K562 (cell line): ENCODE results near the gene CCDC9. TPM values are rescaled to one million over a fixed set of nuclear protein-coding genes. Genes with fewer than 3 reads are reported as not detected.
A peak's percentile ranks its signal among the peaks of the same experiment; 100 is the strongest.

Experiments used
- ATAC-seq: fragments of 200-7000 bp; cut with Tn5 transposase; 3 replicates; pipeline ENCODE4 v1.9.1; 2020; ENCODE audit warnings: moderate library complexity
- BruUV-seq: library from RNA; stranded (reverse); fragments of 400-500 nt; replicated peaks from 2 replicates; lab custom pipeline; 2021; lab: Mats Ljungman, UMichigan
- CTCF ChIA-PET: fragments of 300-600 bp; formaldehyde crosslinking; extraction: SDS; loops from one replicate; lab custom pipeline; 2021; ENCODE audit warnings: low intra/inter-chr PET ratio; lab: Yijun Ruan, JAX
- POLR2A ChIA-PET: fragments of 300-600, 350-650 bp; sonication (Branson Sonifier 250); formaldehyde crosslinking; extraction: SDS; loops from one replicate; lab custom pipeline; 2021; ENCODE audit warnings: antibody characterized with exemption, inconsistent platforms; lab: Yijun Ruan, JAX
- DNase-seq, 4 experiments: peaks; one replicate each; pipeline versions ENCODE4 v3.0.0 to v3.0.0-alpha.2; 2011 to 2018; ENCODE audit warnings: low spot score in 3 of 4, mixed read lengths in 3 of 4; ENCODE audit errors: extremely low read depth in 1 of 4
- FAIRE-seq: peaks from 2 replicates; lab custom pipeline; 2011; peaks lifted over from hg19 to GRCh38; lab: Jason Lieb, UNC
- H2AFZ ChIP-seq: 2 replicates; pipeline ENCODE4 v1.6.0; 2011; ENCODE audit warnings: low read depth, low read length, control low read depth, inconsistent platforms
- H3K27ac ChIP-seq: fragments of 200-600 bp; 3 replicates; pipeline ENCODE4 v1.8.0; 2011; ENCODE audit warnings: low read depth, mild to moderate bottlenecking, control low read depth, inconsistent platforms, low read length, moderate library complexity, mixed read lengths; ENCODE audit errors: extremely low read depth
- H3K27me3 ChIP-seq, 2 experiments: fragments of 300-600 bp in 1 of 2; 2 replicates in 1 of 2; 3 replicates in 1 of 2; pipeline versions ENCODE4 v1.6.0 to v1.8.0; 2011; ENCODE audit warnings: inconsistent platforms in 2 of 2, low read length in 2 of 2, mild to moderate bottlenecking in 1 of 2, mixed read lengths in 1 of 2, moderate library complexity in 1 of 2; ENCODE audit not compliant: control insufficient read depth in 2 of 2, insufficient read depth in 2 of 2
- H3K36me3 ChIP-seq: fragments of 300-600 bp; 3 replicates; pipeline ENCODE4 v1.8.0; 2011; ENCODE audit warnings: mild to moderate bottlenecking, low read length, inconsistent platforms; ENCODE audit not compliant: control insufficient read depth, insufficient read depth
- H3K4me1 ChIP-seq, 2 experiments: fragments of 200-600 bp in 1 of 2; replicated peaks in 1 of 2; 2 replicates in 1 of 2; 3 replicates in 1 of 2; pipeline versions ENCODE4 v1.5.1 to v1.8.0; 2011; ENCODE audit warnings: inconsistent platforms in 2 of 2, low read length in 2 of 2, mild to moderate bottlenecking in 1 of 2, mixed read lengths in 1 of 2, moderate library complexity in 1 of 2; ENCODE audit not compliant: control insufficient read depth in 2 of 2, insufficient read depth in 2 of 2
- H3K4me2 ChIP-seq: 2 replicates; pipeline ENCODE4 v1.6.1; 2011; ENCODE audit warnings: low read length, control low read depth, inconsistent platforms, mixed read lengths; ENCODE audit not compliant: insufficient read depth
- H3K4me3 ChIP-seq: fragments of 200-600 bp; sonication (generic), shearing (Covaris generic); 2 replicates; pipeline ENCODE4 v1.5.1; 2016; ENCODE audit warnings: control low read depth, inconsistent platforms
- H3K79me2 ChIP-seq: fragments of 200-600 bp; 3 replicates; pipeline ENCODE4 v1.8.0; 2011; ENCODE audit warnings: low read length, inconsistent platforms; ENCODE audit not compliant: control insufficient read depth, insufficient read depth
- H3K9ac ChIP-seq, 2 experiments: 2 replicates each; pipeline versions ENCODE4 v1.6.0 to v1.6.1; 2011; ENCODE audit warnings: low read depth in 2 of 2, low read length in 2 of 2, control low read depth in 1 of 2, inconsistent platforms in 1 of 2, mild to moderate bottlenecking in 1 of 2, mixed read lengths in 1 of 2; ENCODE audit not compliant: insufficient read depth in 1 of 2
- H3K9me1 ChIP-seq: one replicate; pipeline ENCODE4 v1.6.0; 2011; ENCODE audit warnings: inconsistent platforms, mild to moderate bottlenecking, low read length, moderate library complexity; ENCODE audit not compliant: control insufficient read depth, insufficient read depth
- H3K9me3 ChIP-seq: replicated peaks from 2 replicates; pipeline ENCODE4 v1.5.1; 2011; ENCODE audit warnings: low read depth, low read length, inconsistent platforms; ENCODE audit not compliant: control insufficient read depth, insufficient read depth
- H4K20me1 ChIP-seq: replicated peaks from 2 replicates; pipeline ENCODE4 v1.6.1; 2011; ENCODE audit warnings: low read length, inconsistent platforms, mixed read lengths; ENCODE audit not compliant: control insufficient read depth, insufficient read depth
- BACH1 ChIP-seq: fragments of 200-800 bp; sonication (Bioruptor generic); IDR thresholded peaks from 2 replicates; pipeline ENCODE4 v1.6.1; 2016; ENCODE audit warnings: missing genetic modification characterization, missing compliant biosample characterization
- BDP1 ChIP-seq: IDR thresholded peaks from 3 replicates; pipeline ENCODE4 v1.6.1; 2011; ENCODE audit not compliant: insufficient read length, insufficient read depth
- CEBPB ChIP-seq: fragments of 450-650 bp; IDR thresholded peaks from 2 replicates; pipeline ENCODE4 v1.6.1; 2016; ENCODE audit warnings: missing genetic modification characterization, missing compliant biosample characterization
- CEBPG ChIP-seq, 3 experiments: fragments of 200-800 bp in 1 of 3; sonication (Bioruptor generic) in 1 of 3; sonication (generic) in 1 of 3; formaldehyde crosslinking in 1 of 3; IDR thresholded peaks in 2 of 3; conservative IDR thresholded peaks in 1 of 3; 2 replicates each; pipeline versions ENCODE4 v1.6.1 to v1.8.0; 2016 to 2022; ENCODE audit warnings: missing compliant biosample characterization in 2 of 3, missing genetic modification characterization in 2 of 3, mild to moderate bottlenecking in 1 of 3, missing genetic modification reagents in 1 of 3
- EP300 ChIP-seq: IDR thresholded peaks from 2 replicates; pipeline ENCODE4 v1.6.1; 2012; ENCODE audit warnings: low read length, improper control_type of control experiment
- ERF ChIP-seq: fragments of 450-650 bp; formaldehyde crosslinking; IDR thresholded peaks from 2 replicates; pipeline ENCODE4 v1.4.0; 2020; ENCODE audit warnings: mild to moderate bottlenecking, mixed read lengths
- NBN ChIP-seq: fragments of 450-650 bp; IDR thresholded peaks from 2 replicates; pipeline ENCODE4 v1.6.1; 2016; ENCODE audit warnings: low read depth, mild to moderate bottlenecking
- PHB ChIP-seq: fragments of 250-450 bp; sonication (Bioruptor Pico); IDR thresholded peaks from 2 replicates; pipeline ENCODE4 v1.5.0; 2021
- PREB ChIP-seq: sonication (generic); formaldehyde crosslinking; IDR thresholded peaks from 2 replicates; pipeline ENCODE4 v1.8.1; 2023; ENCODE audit warnings: mild to moderate bottlenecking, missing genetic modification reagents
- SPI1 ChIP-seq: IDR thresholded peaks from 2 replicates; pipeline ENCODE4 v1.6.1; 2011; ENCODE audit warnings: low read depth, low read length, control low read depth, borderline replicate concordance
- ZBTB11 ChIP-seq, 3 experiments: fragments of 200-800 bp in 1 of 3; fragments of 250-450 bp in 1 of 3; fragments of 450-650 bp in 1 of 3; sonication (Bioruptor Pico) in 1 of 3; sonication (Bioruptor generic) in 1 of 3; formaldehyde crosslinking in 1 of 3; IDR thresholded peaks; 2 replicates each; pipeline versions ENCODE4 v1.6.1 to v1.8.0; 2016 to 2022; ENCODE audit warnings: mild to moderate bottlenecking in 2 of 3, missing genetic modification characterization in 2 of 3, missing compliant biosample characterization in 1 of 3, moderate library complexity in 1 of 3
- ZFP30 ChIP-seq: fragments of 250-450 bp; sonication (Bioruptor Pico); IDR thresholded peaks from 2 replicates; pipeline ENCODE4 v1.8.0; 2022; ENCODE audit warnings: moderate library complexity, mild to moderate bottlenecking, inconsistent platforms, borderline replicate concordance
- ZNF561 ChIP-seq: fragments of 450-650 bp; formaldehyde crosslinking; conservative IDR thresholded peaks from 2 replicates; pipeline ENCODE4 v1.4.0; 2020; ENCODE audit warnings: mild to moderate bottlenecking, moderate library complexity
- WGBS: fragments of 100-300 bp; shearing (Covaris generic); methylation state at CpG from one replicate; pipeline ENCODE4 v1.1.6; 2016; ENCODE audit warnings: low coverage, mixed read lengths; ENCODE audit not compliant: insufficient coverage; ENCODE audit errors: missing lambda C conversion rate; 5-methylcytosine and 5-hydroxymethylcytosine counted together
- in situ Hi-C: fragments of 300-500 bp; cut with MboI; formaldehyde crosslinking; loops from 4 replicates; pipeline ENCODE4 v1.15.0; 2018; ENCODE audit warnings: inconsistent platforms, mixed read lengths
- intact Hi-C: fragments of 100-400 bp; cut with micrococcal nuclease; formaldehyde crosslinking; loops from 2 replicates; pipeline ENCODE4 v1.14.2; 2022
- polyA plus RNA-seq, 8 experiments: library from polyadenylated mRNA; depleted of rRNA in 4 of 8; stranded (reverse) in 5 of 8; unstranded in 3 of 8; fragments of >200 nt; fragmentation: Nextera tagmentation in 2 of 8; fragmentation: Illumina TruSeq in 1 of 8; extraction: Ambion mirVana in 2 of 8; extraction: Trizol in 1 of 8; gene quantifications; 2 replicates each; pipeline versions ENCODE4 v1.2.1 to v1.2.3, GENCODE V29; 2011 to 2014; ENCODE audit warnings: inconsistent platforms in 1 of 8, missing spikeins in 1 of 8
- total RNA-seq, 7 experiments: library from RNA; depleted of rRNA in 6 of 7; stranded (reverse); fragments of >200 nt in 6 of 7; fragmentation: Illumina TruSeq in 2 of 7; extraction: Trizol in 2 of 7; gene quantifications; 2 replicates each; pipeline versions ENCODE4 v1.2.1 to v1.2.3, GENCODE V29; 2011 to 2021; ENCODE audit warnings: low replicate concordance in 1 of 7
- TF ChIP-seq, protein P1 (sequence below), 2 experiments: fragments of 450-650 bp in 1 of 2; IDR thresholded peaks; 2 replicates each; pipeline ENCODE4 v1.6.1; 2011 to 2017; ENCODE audit warnings: low read depth in 2 of 2, antibody characterized with exemption in 1 of 2, borderline replicate concordance in 1 of 2, low read length in 1 of 2, mild to moderate bottlenecking in 1 of 2, mixed read lengths in 1 of 2; ENCODE audit not compliant: control insufficient read depth in 1 of 2

The CCDC9 gene
- total and polyA plus RNA-seq, 9 of the 15 experiments (the other 6 are each of a cell fraction or from before 2014, with no cell fraction given) = 0.23 to 38.6 (median 8.4) TPM

GRCh38 chr19:47310819-47311218, 54.5 kb downstream of the CCDC9 start:
- Histone ChIP-seq H3K27me3 (no peaks in the 10 kb centered on the region), H3K4me3 (no peak overlapping the region), H3K9me1 (no peaks in the 10 kb centered on the region), H4K20me1 (no peaks in the 10 kb centered on the region), H3K79me2 (no peaks in the 10 kb centered on the region), H3K9ac (no peak overlapping the region), H3K27ac (no peak overlapping the region), H3K4me1 (peaks cover 14 to 30% of the 10 kb centered on the region in 2 experiments; a peak in 4 of 5 replicates), H3K9me3 (no peaks in the 10 kb centered on the region), H3K36me3 (no peaks in the 10 kb centered on the region), H2AFZ (no peak overlapping the region), H3K4me2 (no peak overlapping the region)
- in situ Hi-C loops (no loop called here), intact Hi-C loops (no loop called here)
- ChIA-PET CTCF (interaction anchor here (1.8 kb wide), 1 partner anchor 81 kb away, joined by 9 read pairs; no protein-coding TSS in a partner anchor), POLR2A (no interaction called here)
- no TSS peak for BruUV-seq
- FAIRE-seq = no peak
- DNase-seq = peak in 1 of 4 experiments; percentile 35
- ATAC-seq = no peak
- 13% methylated on average over 5 of the region's 5 CpGs for WGBS
- TF ChIP-seq CEBPB (tag) (peak; percentile 63), PHB (CRISPR knock-in tag) (no peak), BDP1 (no peak), ERF (CRISPR knock-in tag) (no peak), SPI1 (peak; percentile 21; the same call in 1 of the 2 replicates), BACH1 (no peak), CEBPG (CRISPR knock-in tag; IDR thresholded peaks at IDR 0.05) (peak; percentile 86), CEBPG (tag; conservative IDR thresholded peaks at IDR 0.05 in 1 of 2, IDR thresholded peaks at IDR 0.05 in 1 of 2) (peak; percentile 86 to 94), ZFP30 (CRISPR knock-in tag) (no peak), ZBTB11 (CRISPR knock-in tag; IDR thresholded peaks at IDR 0.05) (no peak), EP300 (no peak), PREB (CRISPR knock-in tag) (no peak), ZNF561 (CRISPR knock-in tag) (no peak), NBN (no peak)
- TF ChIP-seq, protein P1, sequence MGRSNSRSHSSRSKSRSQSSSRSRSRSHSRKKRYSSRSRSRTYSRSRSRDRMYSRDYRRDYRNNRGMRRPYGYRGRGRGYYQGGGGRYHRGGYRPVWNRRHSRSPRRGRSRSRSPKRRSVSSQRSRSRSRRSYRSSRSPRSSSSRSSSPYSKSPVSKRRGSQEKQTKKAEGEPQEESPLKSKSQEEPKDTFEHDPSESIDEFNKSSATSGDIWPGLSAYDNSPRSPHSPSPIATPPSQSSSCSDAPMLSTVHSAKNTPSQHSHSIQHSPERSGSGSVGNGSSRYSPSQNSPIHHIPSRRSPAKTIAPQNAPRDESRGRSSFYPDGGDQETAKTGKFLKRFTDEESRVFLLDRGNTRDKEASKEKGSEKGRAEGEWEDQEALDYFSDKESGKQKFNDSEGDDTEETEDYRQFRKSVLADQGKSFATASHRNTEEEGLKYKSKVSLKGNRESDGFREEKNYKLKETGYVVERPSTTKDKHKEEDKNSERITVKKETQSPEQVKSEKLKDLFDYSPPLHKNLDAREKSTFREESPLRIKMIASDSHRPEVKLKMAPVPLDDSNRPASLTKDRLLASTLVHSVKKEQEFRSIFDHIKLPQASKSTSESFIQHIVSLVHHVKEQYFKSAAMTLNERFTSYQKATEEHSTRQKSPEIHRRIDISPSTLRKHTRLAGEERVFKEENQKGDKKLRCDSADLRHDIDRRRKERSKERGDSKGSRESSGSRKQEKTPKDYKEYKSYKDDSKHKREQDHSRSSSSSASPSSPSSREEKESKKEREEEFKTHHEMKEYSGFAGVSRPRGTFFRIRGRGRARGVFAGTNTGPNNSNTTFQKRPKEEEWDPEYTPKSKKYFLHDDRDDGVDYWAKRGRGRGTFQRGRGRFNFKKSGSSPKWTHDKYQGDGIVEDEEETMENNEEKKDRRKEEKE (IDR thresholded peaks at IDR 0.05; ENCODE audit: borderline replicate concordance in 1 of 2, control insufficient read depth in 1 of 2, low read depth in 2 of 2, low read length in 1 of 2) = no peak
